Kidney capillary endothelial cell (primary cell): Measurements from ENCODE around the gene BCL11B.

Experiments
- DNase-seq: peaks from one replicate; pipeline ENCODE4 v3.0.0-alpha.2; 2018; ENCODE audit warnings: low spot score

The BCL11B gene

GRCh38 chr14:99137001-99137700 lies 134.8 kb downstream of the BCL11B start:
- no peak for DNase-seq

- no peak for DNase-seq
These were observed 135.6 kb downstream of the BCL11B start for GRCh38 chr14:99136401-99136800.

GRCh38 chr14:99136047-99136400 lies 136.0 kb downstream of the BCL11B start:
- DNase-seq = no peak

- no peak for DNase-seq
These were observed 137.4 kb downstream of the BCL11B start for GRCh38 chr14:99134516-99135046.

- no peak for DNase-seq
These were observed 138.1 kb downstream of the BCL11B start for GRCh38 chr14:99133636-99134515.

GRCh38 chr14:99132821-99133635 lies 139.0 kb downstream of the BCL11B start:
- no peak for DNase-seq

- DNase-seq = no peak
These were observed 140.2 kb downstream of the BCL11B start for GRCh38 chr14:99131632-99132271.

- no peak for DNase-seq
These were observed 142.0 kb downstream of the BCL11B start for GRCh38 chr14:99129998-99130397.

- no peak for DNase-seq
These were observed 142.7 kb downstream of the BCL11B start for GRCh38 chr14:99129211-99129696.

GRCh38 chr14:99128185-99128584 lies 143.8 kb downstream of the BCL11B start:
- DNase-seq = no peak

GRCh38 chr14:99127651-99128167 lies 144.3 kb downstream of the BCL11B start:
- DNase-seq = no peak

- no peak for DNase-seq
These were observed 146.2 kb downstream of the BCL11B start for GRCh38 chr14:99125616-99126431.

- DNase-seq = no peak
These were observed 146.9 kb downstream of the BCL11B start for GRCh38 chr14:99125113-99125512.

- DNase-seq = no peak
These were observed 147.4 kb downstream of the BCL11B start for GRCh38 chr14:99124482-99125105.

GRCh38 chr14:99123208-99123870 lies 148.7 kb downstream of the BCL11B start:
- DNase-seq = no peak

- no peak for DNase-seq
These were observed 149.4 kb downstream of the BCL11B start for GRCh38 chr14:99122521-99123125.

GRCh38 chr14:99121319-99121875 lies 150.6 kb downstream of the BCL11B start:
- DNase-seq = no peak

- no peak for DNase-seq
These were observed 151.3 kb downstream of the BCL11B start for GRCh38 chr14:99120526-99121318.
